GM12878 (cell line): ENCODE results near the gene MRPL27. TPM values are rescaled to one million over a fixed set of nuclear protein-coding genes. Genes with fewer than 3 reads are reported as not detected.

ENCODE experiments used
- ATAC-seq: fragments of 200-7000 bp; cut with Tn5 transposase; 3 replicates; pipeline ENCODE4 v1.9.1; 2020; ENCODE audit warnings: mild to moderate bottlenecking, moderate library complexity
- BruUV-seq: library from RNA; stranded (reverse); fragments of 400-500 nt; replicated peaks from 2 replicates; lab custom pipeline; 2021; lab: Mats Ljungman, UMichigan
- CTCF ChIA-PET: fragments of 300-600 bp; sonication (Branson Sonifier 250); formaldehyde crosslinking; extraction: SDS; loops from one replicate; lab custom pipeline; 2021; ENCODE audit warnings: inconsistent platforms; lab: Yijun Ruan, JAX
- POLR2A ChIA-PET: fragments of 350-600 bp; formaldehyde crosslinking; extraction: SDS; loops from one replicate; lab custom pipeline; 2021; ENCODE audit warnings: inconsistent platforms; lab: Charles Lee
- RAD21 ChIA-PET: fragments of 300-600 bp; sonication (Branson Sonifier 250); formaldehyde crosslinking; loops from one replicate; lab custom pipeline; 2023; ENCODE audit warnings: antibody characterized with exemption; ENCODE audit not compliant: unreplicated experiment; lab: Charles Lee
- SMC1A ChIA-PET: fragments of 300-600 bp; sonication (Branson Sonifier 250); formaldehyde crosslinking; loops from one replicate; lab custom pipeline; 2023; ENCODE audit not compliant: unreplicated experiment, uncharacterized antibody; lab: Charles Lee
- DNase-seq: peaks from one replicate; pipeline ENCODE4 v3.0.0-alpha.2; 2011; ENCODE audit warnings: low read depth, low spot score
- FAIRE-seq: peaks from 3 replicates; lab custom pipeline; 2011; peaks lifted over from hg19 to GRCh38; lab: Jason Lieb, UNC
- H2AFZ ChIP-seq: 2 replicates; pipeline ENCODE4 v1.6.0; 2011; ENCODE audit warnings: low read depth, low read length, control low read depth; ENCODE audit not compliant: control insufficient read depth
- H3K27ac ChIP-seq: 2 replicates; pipeline ENCODE4 v1.5.1; 2011; ENCODE audit warnings: control low read depth; ENCODE audit not compliant: control insufficient read depth, insufficient read depth
- H3K27me3 ChIP-seq, 2 experiments: replicated peaks in 1 of 2; 2 replicates each; pipeline versions ENCODE4 v1.6.0 to v1.6.1; 2011; ENCODE audit warnings: low read length in 1 of 2; ENCODE audit not compliant: control insufficient read depth in 2 of 2, insufficient read depth in 2 of 2
- H3K36me3 ChIP-seq, 2 experiments: 2 replicates each; pipeline ENCODE4 v1.5.1; 2011; ENCODE audit warnings: low read length in 1 of 2; ENCODE audit not compliant: control insufficient read depth in 2 of 2, insufficient read depth in 2 of 2
- H3K4me1 ChIP-seq: 2 replicates; pipeline ENCODE4 v1.6.1; 2011; ENCODE audit warnings: mild to moderate bottlenecking, low read length, moderate library complexity, mixed read lengths; ENCODE audit not compliant: control insufficient read depth, insufficient read depth
- H3K4me2 ChIP-seq: 2 replicates; pipeline ENCODE4 v1.6.0; 2011; ENCODE audit warnings: control low read depth; ENCODE audit not compliant: control insufficient read depth, insufficient read depth
- H3K4me3 ChIP-seq: fragments of 200-600 bp; sonication (generic); 2 replicates; pipeline ENCODE4 v1.5.1; 2016
- H3K79me2 ChIP-seq: 2 replicates; pipeline ENCODE4 v1.6.0; 2011; ENCODE audit warnings: low read length; ENCODE audit not compliant: control insufficient read depth, insufficient read depth
- H3K9ac ChIP-seq: 2 replicates; pipeline ENCODE4 v1.8.0; 2011; ENCODE audit warnings: low read length, control low read depth, mixed read lengths; ENCODE audit not compliant: control insufficient read depth, insufficient read depth
- H3K9me3 ChIP-seq: replicated peaks from 3 replicates; pipeline ENCODE4 v1.5.1; 2011; ENCODE audit warnings: mild to moderate bottlenecking, low read length; ENCODE audit not compliant: control insufficient read depth, insufficient read depth
- H4K20me1 ChIP-seq: 2 replicates; pipeline ENCODE4 v1.6.0; 2011; ENCODE audit not compliant: control insufficient read depth, insufficient read depth
- E2F4 ChIP-seq: IDR thresholded peaks from 2 replicates; pipeline ENCODE4 v1.6.1; 2012; ENCODE audit warnings: low read depth, low read length, improper control_type of control experiment
- LARP7 ChIP-seq: fragments of 450-650 bp; IDR thresholded peaks from 2 replicates; pipeline ENCODE4 v1.6.1; 2017; ENCODE audit warnings: mild to moderate bottlenecking
- MXI1 ChIP-seq: fragments of 150-350 bp; IDR thresholded peaks from 2 replicates; pipeline ENCODE4 v1.6.1; 2011; ENCODE audit warnings: low read depth, mild to moderate bottlenecking, inconsistent platforms, low read length, improper control_type of control experiment
- POLR2AphosphoS5 ChIP-seq: IDR thresholded peaks from 2 replicates; pipeline ENCODE4 v1.6.1; 2011; ENCODE audit warnings: mild to moderate bottlenecking, low read length, inconsistent platforms
- TBL1XR1 ChIP-seq: IDR thresholded peaks from 2 replicates; pipeline ENCODE4 v1.6.1; 2012; ENCODE audit warnings: low read depth, low read length, improper control_type of control experiment
- YBX1 ChIP-seq: fragments of 450-650 bp; IDR thresholded peaks from 2 replicates; pipeline ENCODE4 v1.6.1; 2016; ENCODE audit warnings: antibody characterized with exemption
- ZBTB4 ChIP-seq: fragments of 450-650 bp; formaldehyde crosslinking; IDR thresholded peaks from 2 replicates; pipeline ENCODE4 v1.4.0; 2022; ENCODE audit warnings: mild to moderate bottlenecking, moderate library complexity
- WGBS: methylation state at CpG from one replicate; pipeline ENCODE4 v1.1.6; 2016; ENCODE audit warnings: low lambda C conversion rate; ENCODE audit not compliant: insufficient replicate concordance, insufficient coverage; ENCODE audit errors: missing lambda C conversion rate; 5-methylcytosine and 5-hydroxymethylcytosine counted together
- in situ Hi-C: fragments of 300-500 bp; cut with MboI; formaldehyde crosslinking; loops from 9 replicates; pipeline ENCODE4 v1.14.3; 2018; ENCODE audit warnings: mixed read lengths
- intact Hi-C: fragments of 100-400 bp; cut with micrococcal nuclease; formaldehyde crosslinking; loops from one replicate; pipeline ENCODE4 v1.14.2; 2022; ENCODE audit not compliant: unreplicated experiment
- polyA plus RNA-seq, 11 experiments: library from polyadenylated mRNA; depleted of rRNA in 4 of 11; unstranded in 6 of 11; stranded (reverse) in 5 of 11; fragments of >200 nt; fragmentation: Nextera tagmentation in 4 of 11; fragmentation: Illumina TruSeq in 1 of 11; extraction: Ambion mirVana in 4 of 11; extraction: Trizol in 1 of 11; gene quantifications; 1 replicate in 1 of 11; 2 replicates in 10 of 11; pipeline versions ENCODE4 v1.2.1 to v1.2.3, GENCODE V29; 2011 to 2016; ENCODE audit warnings: inconsistent platforms in 2 of 11, missing spikeins in 2 of 11, low read depth in 1 of 11
- total RNA-seq, 4 experiments: library from RNA; depleted of rRNA in 3 of 4; stranded (reverse); fragments of >200 nt in 3 of 4; fragmentation: Illumina TruSeq in 1 of 4; extraction: Trizol in 1 of 4; gene quantifications; 2 replicates each; pipeline versions ENCODE4 v1.2.1 to v1.2.3, GENCODE V29; 2013 to 2021
- TF ChIP-seq, protein P1 (sequence below): fragments of 450-650 bp; IDR thresholded peaks from 2 replicates; pipeline ENCODE4 v1.6.1; 2018; ENCODE audit warnings: borderline replicate concordance, mild to moderate bottlenecking; ENCODE audit not compliant: partially characterized antibody

MRPL27 gene
- total and polyA plus RNA-seq, 10 of the 15 experiments (the other 5 are each of a cell fraction or from before 2014, with no cell fraction given) = 83.0 to 390 (median 131) TPM

DNA sequence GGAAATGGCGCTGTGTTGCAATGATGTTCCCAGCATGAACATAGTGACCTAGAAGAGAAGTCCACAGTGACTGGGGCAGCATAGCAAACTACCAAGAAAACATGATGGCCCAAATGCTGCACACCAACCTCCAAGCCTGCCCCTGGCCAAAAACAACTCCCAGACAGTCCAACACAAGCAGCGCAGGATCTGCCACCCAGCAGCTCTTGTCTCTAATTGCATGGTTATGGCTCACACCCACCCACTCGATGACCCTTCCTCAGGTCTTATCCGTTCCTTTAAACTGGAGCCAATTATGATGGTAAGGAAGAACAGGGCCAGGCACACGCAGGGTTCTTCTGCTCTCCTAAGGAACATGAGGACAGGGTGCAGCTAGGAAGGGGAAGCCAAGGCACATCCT lies 2.9 kb downstream of the MRPL27 start:
- Histone ChIP-seq H3K9me3 (no peaks in the 10 kb centered on the region), H3K4me2 (peak overlapping the region; percentile 4; the same call in 1 of the 2 replicates), H3K9ac (no peak overlapping the region), H3K36me3 (peaks cover 21 to 25% of the 10 kb centered on the region in 2 experiments), H3K27me3 (no peaks in the 10 kb centered on the region), H3K4me1 (no peaks in the 10 kb centered on the region; the same call in 1 of the 2 replicates), H4K20me1 (no peaks in the 10 kb centered on the region), H3K79me2 (peaks cover 27% of the 10 kb centered on the region), H3K4me3 (no peak overlapping the region), H2AFZ (no peak overlapping the region), H3K27ac (no peak overlapping the region)
- DNase-seq = no peak
- POLR2A ChIA-PET = interaction anchor here (0.9 kb wide), 1 partner anchor 26 kb away, joined by 3 read pairs; no protein-coding TSS in a partner anchor
- in situ Hi-C loops (no loop called here), intact Hi-C loops (no loop called here)
- BruUV-seq = no TSS peak
- SMC1A ChIA-PET = interaction anchor here (1.1 to 1.6 kb wide), 3 partner anchors 8 to 26 kb away, joined by 5 read pairs; no protein-coding TSS in a partner anchor
- WGBS = 98% methylated on average over 5 of the region's 5 CpGs
- ATAC-seq = no peak
- FAIRE-seq = no peak
- CTCF ChIA-PET = interaction anchor here (0.9 to 5.9 kb wide), 3 partner anchors 8 to 78 kb away, joined by 3 to 48 read pairs (median 31); partner anchors contain the start of gene LRRC59
- TF ChIP-seq POLR2AphosphoS5 (0 out of 2 replicates have a peak, but pooled peaks have one; percentile 16), MXI1 (no peak), LARP7 (no peak)
- RAD21 ChIA-PET = no interaction called here

GRCh38 chr17:50367401-50367800 lies 5.6 kb downstream of the MRPL27 start:
- intact Hi-C loops = no loop called here
- 90% methylated on average over 1 of the region's 1 CpG for WGBS
- H3K36me3 ChIP-seq = peaks cover 21 to 27% of the 10 kb centered on the region in 2 experiments

More at GRCh38 chr17:50367401-50367800, 5.6 kb downstream of the MRPL27 start:
- CTCF ChIA-PET = interaction anchor here (0.7 to 5.3 kb wide), 2 partner anchors 30 to 115 kb away, joined by 3 to 31 read pairs; partner anchors contain the start of gene LRRC59
- no peak for FAIRE-seq
- RAD21 ChIA-PET = no interaction called here
- POLR2A ChIA-PET = interaction anchor here (0.6 kb wide), 1 partner anchor 29 kb away, joined by 5 read pairs; no protein-coding TSS in a partner anchor
- Histone ChIP-seq H3K27me3 (no peaks in the 10 kb centered on the region), H3K4me2 (no peak overlapping the region), H3K4me1 (no peaks in the 10 kb centered on the region; the same call in 1 of the 2 replicates), H3K9ac (no peak overlapping the region), H2AFZ (no peak overlapping the region), H3K4me3 (no peak overlapping the region), H3K9me3 (no peaks in the 10 kb centered on the region), H3K27ac (no peak overlapping the region), H4K20me1 (no peaks in the 10 kb centered on the region), H3K79me2 (peaks cover 14% of the 10 kb centered on the region)
- no TSS peak for BruUV-seq
- no peak for ATAC-seq
- DNase-seq = no peak
- TF ChIP-seq TBL1XR1 (no peak), YBX1 (no peak), ZBTB4 (CRISPR knock-in tag) (no peak), E2F4 (no peak)
- TF ChIP-seq, protein P1, sequence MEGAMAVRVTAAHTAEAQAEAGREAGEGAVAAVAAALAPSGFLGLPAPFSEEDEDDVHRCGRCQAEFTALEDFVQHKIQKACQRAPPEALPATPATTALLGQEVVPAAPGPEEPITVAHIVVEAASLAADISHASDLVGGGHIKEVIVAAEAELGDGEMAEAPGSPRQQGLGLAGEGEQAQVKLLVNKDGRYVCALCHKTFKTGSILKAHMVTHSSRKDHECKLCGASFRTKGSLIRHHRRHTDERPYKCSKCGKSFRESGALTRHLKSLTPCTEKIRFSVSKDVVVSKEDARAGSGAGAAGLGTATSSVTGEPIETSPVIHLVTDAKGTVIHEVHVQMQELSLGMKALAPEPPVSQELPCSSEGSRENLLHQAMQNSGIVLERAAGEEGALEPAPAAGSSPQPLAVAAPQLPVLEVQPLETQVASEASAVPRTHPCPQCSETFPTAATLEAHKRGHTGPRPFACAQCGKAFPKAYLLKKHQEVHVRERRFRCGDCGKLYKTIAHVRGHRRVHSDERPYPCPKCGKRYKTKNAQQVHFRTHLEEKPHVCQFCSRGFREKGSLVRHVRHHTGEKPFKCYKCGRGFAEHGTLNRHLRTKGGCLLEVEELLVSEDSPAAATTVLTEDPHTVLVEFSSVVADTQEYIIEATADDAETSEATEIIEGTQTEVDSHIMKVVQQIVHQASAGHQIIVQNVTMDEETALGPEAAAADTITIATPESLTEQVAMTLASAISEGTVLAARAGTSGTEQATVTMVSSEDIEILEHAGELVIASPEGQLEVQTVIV = no peak
- in situ Hi-C loops = no loop called here
- SMC1A ChIA-PET = no interaction called here
